ENCODE measurements around the gene CCNYL1.
"Not testable (repeated sequence)": the region's sequence is repeated elsewhere in the genome, so short reads cannot be mapped to it uniquely, and the experiment has no call there.

The CCNYL1 gene

DNA sequence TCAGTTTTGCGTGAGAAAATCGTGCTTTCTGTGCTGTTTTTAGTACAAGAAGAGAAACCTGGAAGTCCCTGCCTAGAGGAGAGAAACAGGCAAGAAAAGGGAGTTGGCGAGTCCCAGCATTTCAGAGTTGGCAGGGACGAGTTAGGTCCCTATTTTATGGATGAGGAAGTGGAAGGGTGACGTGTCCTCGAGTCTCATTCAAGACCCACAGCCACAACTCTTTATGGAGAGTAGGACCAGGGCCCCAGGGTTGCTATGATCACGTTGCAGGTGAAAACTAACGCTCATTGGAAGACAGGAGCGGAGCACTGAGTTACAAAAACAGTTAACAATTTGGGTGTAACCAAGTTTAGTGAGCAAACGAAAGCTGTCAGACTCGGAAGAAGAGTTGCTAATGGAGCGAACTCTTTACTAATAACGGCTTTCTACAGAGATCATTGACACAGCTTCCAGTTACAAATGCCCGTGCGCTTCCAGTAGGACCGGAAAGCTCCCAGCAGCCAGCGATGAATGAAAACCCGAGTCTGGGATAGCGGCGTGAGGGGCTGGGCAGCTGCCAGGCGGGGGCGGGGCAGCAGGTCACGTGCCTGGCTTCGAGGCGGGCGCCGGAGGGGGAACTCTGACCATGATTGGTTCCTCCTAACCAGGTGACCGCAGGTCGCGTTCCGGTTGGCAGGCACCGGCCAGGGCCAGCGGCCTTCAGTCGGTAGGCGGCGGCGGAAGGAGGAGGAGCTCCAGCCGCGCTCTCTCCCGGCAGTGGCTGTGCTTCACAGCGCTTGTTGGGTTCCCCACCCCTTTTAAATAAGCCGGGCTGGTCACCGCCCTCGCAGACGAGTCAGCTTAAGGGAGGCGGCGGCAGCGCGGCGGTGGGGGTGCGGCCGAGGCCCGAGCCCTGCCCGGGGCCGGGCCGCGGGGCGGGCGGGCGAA is at the start of gene CCNYL1:
CCNYL1 (plus strand) TSS at position 827 of the 927 bp plus-strand sequence. CDS start 257 bp downstream, outside the sequence.
- DNase-seq: peak; percentile 96

DNA sequence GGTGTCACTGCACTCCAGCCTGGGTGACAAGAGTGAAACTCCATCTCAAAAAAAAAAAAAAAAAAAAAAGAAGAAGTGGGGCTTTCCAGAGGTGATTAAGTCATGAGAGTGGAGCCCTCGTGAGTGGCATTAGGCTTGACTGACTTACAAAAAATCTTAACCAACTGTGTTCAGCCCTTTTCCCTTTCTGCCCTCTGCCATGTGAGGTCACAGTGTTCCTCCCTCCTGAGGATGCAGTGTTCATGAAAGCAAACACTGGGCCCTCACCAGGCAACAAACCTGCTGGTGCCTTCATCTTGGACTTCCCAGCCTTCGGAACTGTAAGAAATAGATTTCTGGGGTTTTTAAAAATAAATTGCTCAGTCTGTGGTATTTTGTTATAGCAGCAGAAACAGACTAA is 49.2 kb upstream of the CCNYL1 start:
- DNase-seq: no peak

DNA sequence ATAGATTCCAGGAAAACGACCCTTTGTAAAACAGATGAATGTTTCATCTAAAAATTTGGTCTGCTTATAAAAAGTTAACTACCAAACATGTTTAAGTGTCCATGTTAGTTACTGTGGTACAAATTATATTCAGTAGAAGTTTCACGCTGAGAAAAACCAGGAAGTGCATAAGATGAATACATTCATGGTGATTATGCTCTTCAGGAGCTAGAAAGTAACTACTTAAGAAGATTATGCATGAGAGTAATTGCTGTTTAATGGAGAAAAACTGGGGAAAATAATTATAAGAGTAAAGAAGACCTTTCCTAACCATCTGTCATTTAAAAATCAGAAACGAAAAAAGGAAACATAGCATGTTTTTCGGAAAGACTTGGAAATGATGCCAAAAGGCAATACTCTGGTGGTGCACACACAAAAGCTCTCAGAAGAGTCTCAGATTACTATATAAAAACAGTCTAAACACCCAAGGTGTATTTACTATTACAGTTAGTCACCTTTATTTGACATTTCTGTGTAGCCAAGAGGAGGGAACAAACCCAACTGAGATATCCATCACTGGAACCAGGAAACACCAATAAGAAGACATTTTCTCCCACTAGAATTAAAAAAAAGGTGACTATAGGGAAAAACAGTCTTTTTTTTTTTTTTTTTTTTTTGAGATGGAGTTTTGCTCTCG is 47.4 kb upstream of the CCNYL1 start:
- peak; percentile 12 for DNase-seq

DNA sequence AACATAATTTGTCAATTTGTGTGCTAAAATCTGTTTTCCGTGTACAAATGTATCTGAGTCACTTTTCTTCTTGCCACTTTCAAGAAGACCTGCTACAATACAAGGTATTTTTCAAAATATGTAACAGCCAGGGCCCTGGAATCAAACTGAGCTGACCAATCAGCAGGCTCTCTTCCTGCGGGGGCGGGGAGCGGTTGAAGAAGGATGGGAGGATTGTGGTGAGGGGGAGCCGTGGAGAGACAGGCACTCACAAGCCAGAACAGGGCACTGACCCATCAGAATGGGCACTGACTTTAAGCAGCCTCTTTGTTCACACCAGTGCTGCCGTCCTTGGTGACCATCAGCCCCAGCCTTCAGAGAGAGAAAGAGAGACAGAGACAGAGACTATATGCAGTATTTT is 40.6 kb upstream of the CCNYL1 start:
- no peak for DNase-seq

DNA sequence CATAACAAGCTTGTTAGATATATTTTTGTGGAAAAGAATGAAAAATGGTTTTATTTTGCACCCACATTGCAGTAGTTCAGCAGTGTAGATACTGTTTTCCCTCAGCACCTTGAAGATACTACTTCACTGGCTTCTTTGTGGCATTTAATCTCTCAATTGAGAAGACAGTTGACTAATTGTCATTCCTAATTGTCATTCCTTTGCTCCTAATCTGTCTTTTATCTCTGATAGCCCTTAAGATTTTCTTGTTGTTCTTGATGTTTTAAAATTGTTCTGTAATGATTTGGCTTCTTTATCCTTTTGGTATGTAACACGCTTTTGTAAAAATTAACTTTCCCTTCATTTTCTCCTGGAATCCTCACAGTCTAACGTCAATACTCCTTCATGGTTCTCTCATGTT is 38.0 kb upstream of the CCNYL1 start:
- no peak for DNase-seq

DNA sequence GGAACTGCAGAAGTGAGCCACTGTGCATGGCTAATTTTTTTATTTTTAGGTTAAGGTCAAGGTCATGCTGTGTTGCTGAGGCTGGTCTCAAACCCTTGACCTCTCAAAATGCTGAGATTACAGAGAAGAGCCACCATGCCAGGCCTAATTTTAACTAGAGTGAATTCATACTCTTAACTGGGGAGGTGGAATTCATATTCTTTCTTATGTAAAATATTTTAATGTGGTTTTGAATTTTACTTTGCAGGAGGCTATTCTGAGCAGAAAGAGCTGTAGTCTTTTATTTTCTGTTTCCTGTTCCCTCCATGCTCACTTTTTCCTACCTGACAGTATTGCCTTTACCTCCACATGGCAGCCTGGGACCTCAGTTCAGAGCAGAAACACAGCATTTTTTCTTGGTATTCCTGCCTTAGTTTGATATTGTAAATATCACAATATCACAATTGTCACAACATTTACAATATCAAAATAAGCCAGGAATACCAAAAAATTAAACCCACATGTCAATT is 37.1 kb upstream of the CCNYL1 start:
- no peak for DNase-seq

DNA sequence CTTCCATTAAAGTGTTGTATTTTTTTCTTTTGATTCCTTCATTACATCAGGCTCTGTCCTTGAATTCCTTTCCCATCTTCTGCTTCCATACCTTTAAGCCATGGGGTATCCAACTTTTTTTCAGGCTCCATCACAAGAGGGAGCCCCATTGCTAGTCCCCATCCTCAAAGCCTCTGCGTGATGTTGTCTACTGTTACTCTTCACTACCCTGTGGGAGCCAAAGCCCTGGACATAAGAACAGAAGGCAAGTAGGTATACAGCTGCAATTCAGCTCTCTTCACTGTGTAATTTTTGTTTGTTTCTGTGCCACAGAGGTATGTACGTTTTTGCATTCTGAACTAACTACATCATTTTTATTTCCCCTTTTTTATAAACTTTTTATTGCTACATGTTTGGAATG is 36.6 kb upstream of the CCNYL1 start:
- no peak for DNase-seq

DNA sequence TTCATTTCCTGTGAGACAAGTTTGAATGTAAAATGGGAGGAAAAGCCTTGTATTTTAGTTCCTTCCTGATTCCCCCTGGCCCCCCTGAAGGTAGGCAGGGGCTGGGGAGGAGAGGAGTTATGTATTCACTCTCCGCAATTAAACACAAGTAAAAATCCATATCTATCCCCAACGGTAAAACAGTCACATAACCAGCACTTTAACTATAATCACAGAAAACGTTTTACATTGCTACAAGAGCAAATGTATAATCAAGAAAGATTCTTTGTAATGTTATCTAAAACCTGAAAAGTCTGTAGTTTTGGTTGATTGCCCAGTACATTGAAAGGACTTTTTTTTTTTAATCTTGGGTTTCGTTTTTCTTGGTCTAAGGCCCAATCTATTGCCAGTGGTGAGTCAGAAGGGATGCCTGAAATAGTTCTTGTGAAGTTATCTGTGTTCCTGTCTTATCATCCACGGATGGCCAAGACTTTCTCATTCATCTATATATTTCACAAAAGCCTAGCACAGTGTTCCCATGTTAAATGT is 34.5 kb upstream of the CCNYL1 start:
- no peak for DNase-seq

DNA sequence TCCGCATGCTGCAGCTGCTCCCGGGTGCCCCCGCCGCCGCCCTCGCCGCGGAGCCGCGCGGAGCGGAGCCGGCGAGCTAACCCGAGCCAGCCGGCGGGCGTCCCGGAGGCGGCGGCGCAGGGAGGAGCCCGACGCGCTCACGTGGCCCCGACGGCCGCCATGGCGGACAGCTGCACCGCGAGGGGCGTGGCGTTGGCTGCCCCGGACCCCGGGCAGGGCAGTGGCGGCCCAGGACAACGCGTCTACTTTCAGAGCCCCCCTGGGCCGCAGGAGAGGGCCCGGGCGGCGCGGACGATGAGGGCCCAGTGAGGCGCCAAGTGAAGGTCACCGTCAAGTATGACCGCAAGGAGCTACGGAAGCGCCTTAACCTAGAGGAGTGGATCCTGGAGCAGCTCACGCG is 30.0 kb upstream of the CCNYL1 start:
- no peak for DNase-seq

DNA sequence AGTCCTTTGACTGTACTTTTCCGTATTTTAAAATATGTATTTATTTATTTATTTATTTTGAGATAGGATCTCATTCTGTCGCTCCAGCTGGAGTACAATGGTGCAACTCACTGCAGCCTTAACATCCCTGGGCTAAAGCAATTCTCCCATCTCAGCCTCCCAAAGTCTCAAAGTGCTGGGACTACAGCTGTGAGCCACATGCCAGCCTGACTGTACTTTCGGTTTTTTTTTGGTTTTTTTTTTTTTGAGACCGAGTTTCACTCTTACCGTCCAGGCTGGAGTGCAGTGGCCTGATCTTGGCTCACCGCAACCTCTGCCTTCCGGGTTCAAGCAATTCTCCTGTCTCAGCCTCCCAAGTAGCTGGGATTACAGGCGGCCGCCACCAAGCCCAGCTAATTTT is 28.9 kb upstream of the CCNYL1 start:
- DNase-seq: no peak

DNA sequence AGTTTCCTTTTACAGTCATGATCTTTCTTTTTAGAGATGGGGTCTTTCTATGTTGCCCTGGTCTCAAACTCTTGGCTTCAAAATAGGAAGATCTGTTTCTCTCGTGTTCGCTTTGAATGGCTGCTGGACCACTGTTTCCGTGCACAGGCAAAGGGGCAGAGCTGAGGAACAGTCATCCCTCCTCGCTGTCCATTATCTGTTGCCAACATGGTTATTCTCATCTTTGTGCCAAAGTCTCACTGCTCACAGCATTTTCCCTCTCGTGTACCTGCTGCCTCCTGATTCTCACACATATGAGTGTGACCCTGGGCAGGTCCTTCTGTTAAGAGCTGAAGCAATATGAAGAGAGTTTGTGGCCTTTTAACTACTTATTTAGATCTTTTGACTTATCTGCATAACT is 28.0 kb upstream of the CCNYL1 start:
- no peak for DNase-seq

DNA sequence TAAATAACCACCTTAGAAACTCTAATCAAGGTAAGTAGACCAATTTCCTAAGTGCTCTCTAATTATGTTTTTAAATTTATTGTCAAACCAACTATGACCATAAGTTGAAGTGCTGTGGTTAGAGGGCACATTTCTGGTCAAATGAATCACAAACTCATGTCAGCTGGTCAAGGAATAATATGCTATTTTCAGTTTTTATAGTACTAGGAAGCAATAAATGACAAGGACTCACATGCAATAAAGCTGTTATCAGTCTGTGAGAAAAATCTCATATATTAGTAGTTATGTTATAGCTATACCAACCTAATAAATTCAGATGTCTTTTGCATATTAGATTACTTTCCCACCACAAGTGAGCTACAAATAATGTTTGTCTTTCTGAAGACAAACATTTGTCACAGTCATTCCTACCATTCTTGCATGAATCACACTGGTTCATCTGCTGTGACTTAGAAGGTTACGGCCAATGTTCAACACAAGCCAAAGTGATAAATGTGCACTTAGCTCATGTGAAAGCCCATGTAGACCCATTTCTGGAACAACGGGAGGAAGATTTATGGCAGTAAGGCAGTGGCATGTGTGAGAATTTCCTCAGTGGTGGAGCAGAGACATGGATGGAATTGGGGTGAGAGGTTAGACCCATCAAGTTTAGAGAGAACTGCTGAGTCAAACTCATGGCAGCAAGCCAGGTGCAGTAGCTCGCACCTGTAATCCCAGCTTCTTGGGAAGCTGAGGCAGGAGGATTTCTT is 27.4 kb upstream of the CCNYL1 start:
- no peak for DNase-seq

DNA sequence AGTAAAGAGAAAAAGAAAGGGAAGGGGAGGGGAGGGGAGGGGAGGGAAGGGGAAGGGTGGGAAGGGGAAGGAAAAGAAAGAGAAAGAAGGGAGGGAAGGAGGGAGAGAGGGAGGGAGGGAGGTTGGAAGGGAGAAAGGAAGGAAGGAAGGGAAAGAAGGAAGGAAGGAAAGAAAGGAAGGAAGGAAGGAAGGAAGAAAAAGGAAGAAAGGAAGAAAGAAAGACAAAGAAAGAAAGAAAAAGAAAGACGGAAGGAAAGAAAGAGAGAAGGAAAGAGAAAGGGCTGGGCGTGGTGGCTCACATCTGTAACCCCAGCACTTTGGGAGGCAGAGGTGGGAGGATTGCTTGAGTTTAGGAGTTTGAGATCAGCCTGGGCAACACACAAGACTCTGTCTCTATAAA is 24.6 kb upstream of the CCNYL1 start:
- no peak for DNase-seq

DNA sequence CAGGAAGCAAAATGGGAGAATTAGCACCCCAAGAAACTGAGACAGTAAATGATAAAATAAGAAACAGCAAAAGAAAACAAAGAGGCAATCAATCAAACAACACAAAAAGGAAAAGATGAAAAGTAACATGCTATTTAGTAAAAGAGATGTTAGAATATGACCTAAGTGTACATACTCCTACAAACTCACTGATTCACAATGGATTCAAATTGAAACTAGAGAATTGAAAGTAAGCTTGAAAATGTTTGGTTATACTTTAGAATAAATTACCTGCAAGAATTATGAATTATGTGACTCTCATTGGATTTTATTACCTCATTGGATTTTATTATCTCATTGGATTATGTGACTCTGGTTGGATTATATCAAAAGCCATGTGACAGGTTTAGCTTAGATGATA is 22.8 kb upstream of the CCNYL1 start:
- no peak for DNase-seq

DNA sequence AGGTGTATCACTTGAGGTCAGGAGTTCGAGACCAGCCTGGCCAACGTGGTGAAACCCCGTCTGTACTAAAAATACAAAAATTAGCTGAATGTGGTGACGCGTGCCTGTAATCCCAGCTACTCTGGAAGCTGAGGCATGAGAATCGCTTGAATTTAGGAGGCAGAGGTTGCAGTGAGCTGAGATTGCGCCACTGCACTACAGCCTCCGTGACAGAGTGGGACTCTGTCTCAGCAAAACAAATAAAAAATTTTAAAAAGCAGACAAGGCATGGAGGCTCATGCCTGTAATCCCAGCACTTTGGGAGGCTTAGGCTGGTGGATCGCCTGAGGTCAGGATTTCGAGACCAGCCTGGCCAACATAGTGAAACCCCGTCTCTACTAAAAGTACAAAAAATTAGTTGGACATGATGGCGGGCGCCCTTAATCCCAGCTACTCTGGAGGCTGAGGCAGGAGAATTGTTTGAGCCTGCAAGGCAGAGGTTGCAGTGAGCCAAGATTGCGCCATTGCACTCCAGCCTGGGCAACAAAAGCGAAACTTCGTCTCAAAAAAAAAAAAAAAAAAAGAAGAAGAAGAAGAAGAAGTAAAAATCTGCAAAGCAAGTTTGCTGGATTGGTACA is 20.5 kb upstream of the CCNYL1 start:
- not testable (repeated sequence) for DNase-seq

DNA sequence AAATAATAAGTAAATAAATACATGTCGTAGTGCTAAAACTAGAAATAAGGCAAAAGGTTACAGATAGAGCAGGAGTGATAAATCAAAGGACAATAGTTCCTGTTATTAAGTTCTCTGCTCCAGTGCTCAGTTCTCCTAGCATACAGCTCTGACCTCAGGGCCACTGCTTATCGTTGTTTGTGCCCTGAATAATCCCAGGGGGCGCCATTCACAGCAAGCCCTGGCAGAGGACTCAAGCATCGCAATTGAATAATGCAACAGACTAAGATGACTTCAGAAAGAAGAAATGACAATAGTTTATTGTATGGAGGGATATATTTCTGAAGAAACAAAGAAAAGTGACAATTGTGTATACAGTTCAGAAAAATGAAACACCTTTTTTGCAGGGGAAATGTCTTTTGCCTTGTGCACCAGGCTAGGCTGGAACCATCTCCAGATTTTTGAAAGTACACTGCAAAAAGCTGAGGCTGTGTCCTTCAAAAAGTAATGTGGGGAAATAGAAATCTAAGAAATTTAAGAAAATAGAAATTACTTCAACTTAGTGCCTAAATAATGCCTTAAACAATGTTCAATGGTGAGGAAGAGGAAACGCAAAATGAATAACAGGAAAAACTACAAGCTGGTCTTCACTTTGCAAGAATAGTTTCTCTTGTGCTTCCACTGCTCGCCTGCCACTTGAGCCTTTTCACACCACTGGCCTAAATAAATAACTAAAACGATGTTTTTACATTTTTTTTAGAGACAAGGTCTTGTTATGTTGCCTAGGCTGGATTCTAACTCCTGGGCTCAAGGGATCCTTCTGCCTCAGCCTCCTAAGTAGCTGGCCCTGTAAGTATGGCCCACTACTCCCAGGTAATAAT is 19.0 kb upstream of the CCNYL1 start:
- peak; percentile 1 for DNase-seq

DNA sequence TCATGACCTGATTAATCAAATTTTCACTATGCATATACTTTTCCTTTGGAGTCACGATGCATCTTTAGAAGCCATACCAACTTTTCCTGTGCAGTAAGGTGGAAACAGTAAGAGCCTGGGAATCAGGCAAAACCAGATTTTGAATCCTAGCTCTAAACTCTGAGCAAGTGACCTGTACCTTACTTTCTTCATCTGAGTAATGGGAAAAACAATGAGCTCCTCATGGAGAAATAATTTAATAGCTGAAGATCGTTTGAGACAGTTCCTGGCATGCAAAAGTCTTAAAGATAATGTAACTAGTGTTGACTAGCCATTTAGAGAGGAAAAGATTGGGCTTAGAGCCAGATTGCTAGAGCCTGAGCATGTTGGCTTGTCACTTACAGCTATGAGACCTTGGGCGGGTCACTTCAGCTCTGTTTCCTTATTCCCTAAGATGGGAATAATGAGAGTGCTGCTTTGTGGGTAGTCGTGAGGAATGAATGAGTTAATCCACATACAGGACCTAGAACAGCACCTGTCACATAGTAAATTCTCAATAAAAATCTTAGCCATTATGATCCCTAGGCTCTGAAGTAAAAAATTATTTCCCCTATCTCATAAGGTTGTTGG is 17.7 kb upstream of the CCNYL1 start:
- DNase-seq: no peak

DNA sequence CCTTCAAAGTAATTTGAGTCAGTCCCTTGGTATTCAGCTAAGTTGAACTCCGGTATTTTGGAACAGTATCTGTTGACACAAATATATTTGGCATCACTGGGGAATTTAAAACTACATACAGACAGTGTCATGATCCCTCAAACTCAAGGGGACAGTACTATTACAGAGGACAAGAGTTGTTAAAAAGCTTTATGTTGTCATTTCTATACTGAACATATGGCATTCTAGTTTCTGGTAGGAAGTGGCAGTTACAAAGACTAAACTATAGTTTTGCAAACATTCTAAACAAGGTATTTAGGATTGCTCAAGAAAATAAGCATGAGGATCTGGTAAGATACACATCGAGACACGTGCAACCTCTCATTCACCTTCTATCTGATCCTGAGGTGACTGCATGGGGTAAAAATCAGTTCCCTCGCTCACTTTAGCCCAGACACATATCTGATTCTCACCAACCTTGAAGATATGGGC is 16.6 kb upstream of the CCNYL1 start:
- no peak for DNase-seq

DNA sequence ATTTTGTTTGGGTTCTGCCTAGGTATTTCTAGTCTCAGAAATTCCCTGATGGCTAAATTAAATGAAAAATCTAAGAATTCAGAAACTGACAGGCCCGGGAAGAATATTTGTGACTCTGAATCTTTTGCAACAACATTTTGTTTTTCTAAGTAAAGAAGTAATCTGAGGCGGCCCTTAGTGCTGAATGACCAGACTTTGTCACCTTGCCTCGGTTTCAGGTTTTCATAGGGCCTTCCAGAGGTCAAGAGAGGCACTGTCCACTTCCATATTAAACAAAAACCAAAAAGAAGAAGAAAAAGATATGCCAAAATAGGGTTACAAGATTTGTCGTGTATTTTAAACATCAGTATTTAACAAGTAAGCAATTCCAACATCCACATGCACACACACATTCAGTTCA is 16.1 kb upstream of the CCNYL1 start:
- no peak for DNase-seq

DNA sequence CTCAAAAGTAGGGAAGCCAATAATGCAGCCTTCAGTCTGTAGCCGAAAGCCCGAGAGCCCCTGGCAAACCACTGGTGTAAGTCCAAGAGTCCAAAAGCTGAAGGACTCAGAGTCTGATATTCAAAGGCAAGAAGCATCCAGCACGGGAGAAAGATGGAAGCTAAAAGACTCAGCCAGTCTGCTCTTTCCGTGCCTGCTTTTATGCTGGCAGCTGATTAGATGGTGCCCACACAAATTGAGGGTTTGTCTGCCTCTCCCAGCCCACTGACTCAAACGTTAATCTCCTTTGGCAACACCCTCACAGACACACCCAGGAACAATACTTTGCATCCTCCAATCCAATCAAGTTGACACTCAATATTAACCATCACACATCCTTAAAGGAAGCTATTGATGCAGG is 14.5 kb upstream of the CCNYL1 start:
- not testable (repeated sequence) for DNase-seq

DNA sequence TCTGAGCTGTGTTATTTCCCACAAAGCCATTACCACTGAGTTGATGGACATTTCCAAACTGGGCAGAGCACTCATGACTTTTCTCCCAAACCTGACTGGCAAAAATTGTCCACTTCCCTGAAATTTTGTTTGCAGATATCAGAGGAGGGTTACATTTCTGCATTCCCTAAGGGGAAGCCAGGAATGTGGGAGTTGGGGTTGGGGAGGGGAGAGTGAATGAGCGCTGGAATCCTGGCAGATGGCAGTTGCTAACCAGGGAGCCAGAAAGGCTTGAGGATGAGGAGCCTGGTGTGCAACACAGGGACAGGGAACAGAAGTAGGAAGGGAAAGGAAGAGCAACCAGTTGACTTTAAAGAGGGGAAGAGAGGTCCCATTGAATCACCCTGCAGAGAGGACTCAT is 14.0 kb upstream of the CCNYL1 start:
- no peak for DNase-seq

Measured in NCI-H1105 (cell line).